HFF-Myc (cell line): Measurements from ENCODE around the gene NTM.

Source experiments
- DNase-seq: peaks from one replicate; pipeline ENCODE4 v3.0.0-alpha.2; 2011; ENCODE audit warnings: low read depth; ENCODE audit errors: extremely low read depth
- H3K4me3 ChIP-seq: replicated peaks from 2 replicates; pipeline ENCODE4 v1.5.1; 2011; ENCODE audit warnings: low read depth, mild to moderate bottlenecking, control low read depth, low read length
- TF ChIP-seq, protein P1 (sequence below): IDR thresholded peaks from 2 replicates; pipeline ENCODE4 v1.5.1; 2012; ENCODE audit warnings: mild to moderate bottlenecking, low read depth, low read length, control low read depth; ENCODE audit errors: missing control alignments

The NTM gene

GRCh38 chr11:131916638-131917037 lies 546.2 kb downstream of the NTM start:
- DNase-seq: peak; percentile 45
- TF ChIP-seq, protein P1, sequence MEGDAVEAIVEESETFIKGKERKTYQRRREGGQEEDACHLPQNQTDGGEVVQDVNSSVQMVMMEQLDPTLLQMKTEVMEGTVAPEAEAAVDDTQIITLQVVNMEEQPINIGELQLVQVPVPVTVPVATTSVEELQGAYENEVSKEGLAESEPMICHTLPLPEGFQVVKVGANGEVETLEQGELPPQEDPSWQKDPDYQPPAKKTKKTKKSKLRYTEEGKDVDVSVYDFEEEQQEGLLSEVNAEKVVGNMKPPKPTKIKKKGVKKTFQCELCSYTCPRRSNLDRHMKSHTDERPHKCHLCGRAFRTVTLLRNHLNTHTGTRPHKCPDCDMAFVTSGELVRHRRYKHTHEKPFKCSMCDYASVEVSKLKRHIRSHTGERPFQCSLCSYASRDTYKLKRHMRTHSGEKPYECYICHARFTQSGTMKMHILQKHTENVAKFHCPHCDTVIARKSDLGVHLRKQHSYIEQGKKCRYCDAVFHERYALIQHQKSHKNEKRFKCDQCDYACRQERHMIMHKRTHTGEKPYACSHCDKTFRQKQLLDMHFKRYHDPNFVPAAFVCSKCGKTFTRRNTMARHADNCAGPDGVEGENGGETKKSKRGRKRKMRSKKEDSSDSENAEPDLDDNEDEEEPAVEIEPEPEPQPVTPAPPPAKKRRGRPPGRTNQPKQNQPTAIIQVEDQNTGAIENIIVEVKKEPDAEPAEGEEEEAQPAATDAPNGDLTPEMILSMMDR: no peak
- no peak overlapping the region for H3K4me3 ChIP-seq

- H3K4me3 ChIP-seq: no peak overlapping the region
- TF ChIP-seq, protein P1: no peak
- DNase-seq: no peak
These were observed 547.4 kb downstream of the NTM start for GRCh38 chr11:131917634-131918384.

GRCh38 chr11:131918663-131919062 lies 548.2 kb downstream of the NTM start:
- no peak for DNase-seq
- H3K4me3 ChIP-seq: no peak overlapping the region
- TF ChIP-seq, protein P1: no peak

DNA sequence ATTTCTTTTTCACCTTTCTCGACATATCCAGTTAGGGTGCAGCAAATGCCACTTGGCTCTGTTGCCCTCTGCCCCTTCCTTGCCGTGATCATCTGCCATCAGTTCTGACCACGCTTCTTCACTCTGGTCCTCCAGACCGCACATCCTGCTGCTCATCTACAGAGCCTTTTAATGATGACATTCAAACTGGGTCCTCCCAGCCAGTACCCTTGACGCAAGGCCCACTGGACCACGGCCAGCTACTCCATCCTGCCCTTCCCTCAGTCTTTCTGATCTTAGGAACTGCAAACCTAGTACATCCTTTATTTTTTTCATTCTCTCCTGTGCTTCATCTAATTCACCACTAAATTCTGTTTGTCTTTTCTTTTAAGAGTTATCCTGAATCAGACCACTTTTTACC lies 551.8 kb downstream of the NTM start:
- TF ChIP-seq, protein P1: no peak
- no peak for DNase-seq
- no peak overlapping the region for H3K4me3 ChIP-seq

GRCh38 chr11:131923309-131923708 lies 552.9 kb downstream of the NTM start:
- TF ChIP-seq, protein P1: no peak
- no peak overlapping the region for H3K4me3 ChIP-seq
- no peak for DNase-seq

GRCh38 chr11:131924001-131924400 lies 553.6 kb downstream of the NTM start:
- no peak for DNase-seq
- no peak overlapping the region for H3K4me3 ChIP-seq
- TF ChIP-seq, protein P1: no peak
